Naive thymus-derived CD4-positive, alpha-beta T cell (primary cell): ENCODE results near the gene MRPS11. TPM values are rescaled to one million over a fixed set of nuclear protein-coding genes. Genes with fewer than 3 reads are reported as not detected.

Experiments used
- ATAC-seq: fragments of 150-1000 bp; cut with Tn5 transposase; 2 replicates; pipeline ENCODE4 v1.10.0; 2021; ENCODE audit warnings: mild to moderate bottlenecking, moderate library complexity
- CTCF ChIA-PET: fragments of 350-600 bp; sonication (Branson Sonifier 250); formaldehyde crosslinking; loops from one replicate; lab custom pipeline; 2021; ENCODE audit warnings: antibody characterized with exemption; lab: Charles Lee
- POLR2A ChIA-PET: fragments of 350-600 bp; sonication (Branson Sonifier 250); formaldehyde crosslinking; loops from one replicate; lab custom pipeline; 2021; ENCODE audit warnings: antibody characterized with exemption, inconsistent platforms; lab: Charles Lee
- DNase-seq, 9 donors: peaks; one replicate each; pipeline versions ENCODE4 v3.0.0 to v3.0.0-alpha.2; 2020 to 2022; ENCODE audit warnings: mixed read lengths in 1 of 9
- H3K27ac ChIP-seq: one replicate; pipeline ENCODE4 v1.7.0; 2013; ENCODE audit warnings: mild to moderate bottlenecking, low read depth, low read length, moderate library complexity
- H3K27me3 ChIP-seq, 2 donors: one replicate each; pipeline ENCODE4 v1.7.0; 2013; ENCODE audit warnings: low read length in 2 of 2, mild to moderate bottlenecking in 2 of 2, moderate library complexity in 2 of 2; ENCODE audit not compliant: control insufficient read depth in 2 of 2, insufficient read depth in 2 of 2
- H3K36me3 ChIP-seq, 3 experiments: 1 replicate in 2 of 3; 2 replicates in 1 of 3; pipeline ENCODE4 v1.7.0; 2013; ENCODE audit warnings: low read length in 3 of 3, mild to moderate bottlenecking in 3 of 3, moderate library complexity in 1 of 3; ENCODE audit not compliant: insufficient read depth in 3 of 3, control insufficient read depth in 2 of 3
- H3K4me1 ChIP-seq, 2 donors: one replicate each; pipeline ENCODE4 v1.7.0; 2013; ENCODE audit warnings: low read length in 2 of 2, mild to moderate bottlenecking in 2 of 2, moderate library complexity in 1 of 2; ENCODE audit not compliant: control insufficient read depth in 2 of 2, insufficient read depth in 2 of 2
- H3K4me3 ChIP-seq: 2 replicates; pipeline ENCODE4 v1.7.0; 2013; ENCODE audit warnings: mild to moderate bottlenecking, low read length
- H3K9me3 ChIP-seq, 3 experiments: 1 replicate in 2 of 3; 2 replicates in 1 of 3; pipeline ENCODE4 v1.7.0; 2013; ENCODE audit warnings: low read length in 3 of 3; ENCODE audit not compliant: control insufficient read depth in 2 of 3
- H3K27ac Mint-ChIP-seq, 9 donors: one replicate each; pipeline ENCODE4 v1.8.0; 2020 to 2022; ENCODE audit warnings: mixed read lengths in 9 of 9, mild to moderate bottlenecking in 8 of 9, moderate library complexity in 5 of 9, inconsistent platforms in 2 of 9
- H3K27me3 Mint-ChIP-seq, 5 donors: one replicate each; pipeline ENCODE4 v1.8.0; 2021 to 2022; ENCODE audit warnings: mixed read lengths in 5 of 5, mild to moderate bottlenecking in 1 of 5
- H3K36me3 Mint-ChIP-seq, 5 donors: one replicate each; pipeline ENCODE4 v1.8.0; 2020 to 2022; ENCODE audit warnings: mixed read lengths in 5 of 5, mild to moderate bottlenecking in 3 of 5, inconsistent platforms in 1 of 5
- H3K4me1 Mint-ChIP-seq, 7 donors: one replicate each; pipeline ENCODE4 v1.8.0; 2020 to 2022; ENCODE audit warnings: mixed read lengths in 7 of 7, mild to moderate bottlenecking in 3 of 7, inconsistent platforms in 1 of 7
- H3K4me3 Mint-ChIP-seq, 10 donors: one replicate each; pipeline ENCODE4 v1.8.0; 2020 to 2022; ENCODE audit warnings: mild to moderate bottlenecking in 10 of 10, mixed read lengths in 10 of 10, moderate library complexity in 6 of 10, inconsistent platforms in 2 of 10
- H3K9me3 Mint-ChIP-seq, 11 donors: one replicate each; pipeline ENCODE4 v1.8.0; 2020 to 2022; ENCODE audit warnings: mixed read lengths in 11 of 11, mild to moderate bottlenecking in 4 of 11, inconsistent platforms in 1 of 11, moderate library complexity in 1 of 11
- intact Hi-C, 2 donors: fragments of 100-400 bp; cut with micrococcal nuclease; formaldehyde crosslinking; loops; one replicate each; pipeline ENCODE4 v1.15.1; 2023
- polyA plus RNA-seq, 2 donors: library from polyadenylated mRNA; unstranded; fragments of 300-500 nt; fragmentation: Illumina TruSeq; gene quantifications; one replicate each; pipeline ENCODE4 v1.2.3, GENCODE V29; 2021
- total RNA-seq, 6 experiments: library from RNA in 5 of 6; stranded (reverse) in 5 of 6; gene quantifications; 1 replicate in 5 of 6; 2 replicates in 1 of 6; pipeline ENCODE4 v1.2.3 and lab custom pipeline; 2021 to 2026

Gene MRPS11
- total and polyA plus RNA-seq, 7 experiments from 2014 or later: 12.8 to 77.6 (median 28.3) TPM

DNA sequence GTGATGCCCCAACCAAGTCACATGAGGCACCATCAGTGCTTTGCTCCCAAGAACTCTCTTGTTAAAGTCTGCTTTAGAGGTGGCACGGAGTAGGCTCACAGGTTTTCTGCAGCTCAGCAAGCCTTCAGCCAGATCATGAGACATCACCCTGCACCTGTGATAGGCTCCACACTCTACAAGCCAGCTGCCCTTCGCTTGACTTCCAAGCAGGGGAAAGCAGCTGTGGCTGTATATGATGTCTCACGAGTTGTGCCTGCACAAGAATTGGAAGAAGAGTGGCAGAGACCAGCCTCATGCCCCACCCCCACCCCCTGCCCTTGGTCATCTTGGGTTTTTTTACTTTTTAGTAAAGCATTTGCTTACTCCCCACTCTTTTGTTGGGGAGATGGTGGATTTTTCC, 22.5 kb downstream of the MRPS11 start:
- H3K36me3 Mint-ChIP-seq: peaks cover 0 to 9% (median 0%) of the 10 kb centered on the region in 5 donors
- Histone ChIP-seq H3K27ac (no peak overlapping the region), H3K9me3 (no peaks in the 10 kb centered on the region), H3K27me3 (no peaks in the 10 kb centered on the region), H3K4me1 (no peaks in the 10 kb centered on the region), H3K36me3 (peaks cover 0 to 4% (median 0%) of the 10 kb centered on the region in 3 experiments), H3K4me3 (no peak overlapping the region)
- DNase-seq: no peak
- ChIA-PET POLR2A (no interaction called here), CTCF (no interaction called here)
- H3K4me1 Mint-ChIP-seq: peaks cover 0 to 6% (median 0%) of the 10 kb centered on the region in 7 donors
- H3K9me3 Mint-ChIP-seq: no peaks in the 10 kb centered on the region
- H3K4me3 Mint-ChIP-seq: no peak overlapping the region
- no peaks in the 10 kb centered on the region for H3K27me3 Mint-ChIP-seq
- no peak for ATAC-seq
- H3K27ac Mint-ChIP-seq: no peak overlapping the region
- intact Hi-C loops: no loop called here

- CTCF ChIA-PET: no interaction called here
Observed at GRCh38 chr15:88491158-88491557, 23.6 kb downstream of the MRPS11 start.

DNA sequence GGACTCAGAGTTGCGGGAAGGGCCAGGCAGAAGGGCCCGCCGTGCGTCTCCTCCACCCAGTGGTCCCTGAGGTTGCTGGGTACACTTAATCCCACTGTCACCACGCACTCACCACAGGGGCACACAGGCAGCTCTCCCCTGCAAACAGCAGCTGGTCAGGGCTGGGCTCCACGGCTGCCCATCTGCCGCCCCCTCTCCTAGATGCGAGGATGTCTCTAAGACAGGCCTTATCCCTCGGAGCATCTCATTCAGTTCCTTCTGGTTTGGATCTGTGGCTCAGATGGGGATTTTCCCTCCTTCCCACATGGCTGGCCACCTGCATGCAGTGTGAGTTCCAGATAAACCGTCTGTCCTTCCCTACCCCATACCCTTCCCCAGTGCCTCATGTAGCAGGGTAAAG, 26.3 kb downstream of the MRPS11 start:
- Mint-ChIP-seq H3K27ac (no peak overlapping the region), H3K4me3 (no peak overlapping the region), H3K27me3 (no peaks in the 10 kb centered on the region), H3K9me3 (no peaks in the 10 kb centered on the region), H3K36me3 (peaks cover 0 to 20% (median 3%) of the 10 kb centered on the region in 5 donors), H3K4me1 (peaks cover 0 to 6% (median 0%) of the 10 kb centered on the region in 7 donors)
- ATAC-seq (no peak), DNase-seq (no peak)
- Histone ChIP-seq H3K4me3 (no peak overlapping the region), H3K4me1 (no peaks in the 10 kb centered on the region), H3K27ac (no peak overlapping the region), H3K9me3 (no peaks in the 10 kb centered on the region), H3K27me3 (no peaks in the 10 kb centered on the region), H3K36me3 (peaks cover 0 to 14% (median 0%) of the 10 kb centered on the region in 3 experiments)
- POLR2A ChIA-PET: interaction anchor here (0.6 kb wide), 1 partner anchor 132 kb away, joined by 3 read pairs; no protein-coding TSS in a partner anchor
- intact Hi-C loops: no loop called here
- CTCF ChIA-PET: no interaction called here

More at GRCh38 chr15:88491158-88491557, 23.6 kb downstream of the MRPS11 start:
- ATAC-seq (no peak), DNase-seq (no peak)
- H3K27ac Mint-ChIP-seq: no peak overlapping the region
- peaks cover 0 to 6% (median 0%) of the 10 kb centered on the region in 7 donors for H3K4me1 Mint-ChIP-seq
- H3K36me3 Mint-ChIP-seq: peaks cover 0 to 10% (median 0%) of the 10 kb centered on the region in 5 donors
- intact Hi-C loops: no loop called here
- POLR2A ChIA-PET: no interaction called here
- no peaks in the 10 kb centered on the region for H3K4me1 ChIP-seq
- H3K4me3 ChIP-seq: no peak overlapping the region
- H3K36me3 ChIP-seq: peaks cover 0 to 6% (median 0%) of the 10 kb centered on the region in 3 experiments
- H3K27me3 ChIP-seq: no peaks in the 10 kb centered on the region
- no peaks in the 10 kb centered on the region for H3K9me3 ChIP-seq
- H3K9me3 Mint-ChIP-seq: no peaks in the 10 kb centered on the region
- no peaks in the 10 kb centered on the region for H3K27me3 Mint-ChIP-seq
- no peak overlapping the region for H3K4me3 Mint-ChIP-seq
- no peak overlapping the region for H3K27ac ChIP-seq

DNA sequence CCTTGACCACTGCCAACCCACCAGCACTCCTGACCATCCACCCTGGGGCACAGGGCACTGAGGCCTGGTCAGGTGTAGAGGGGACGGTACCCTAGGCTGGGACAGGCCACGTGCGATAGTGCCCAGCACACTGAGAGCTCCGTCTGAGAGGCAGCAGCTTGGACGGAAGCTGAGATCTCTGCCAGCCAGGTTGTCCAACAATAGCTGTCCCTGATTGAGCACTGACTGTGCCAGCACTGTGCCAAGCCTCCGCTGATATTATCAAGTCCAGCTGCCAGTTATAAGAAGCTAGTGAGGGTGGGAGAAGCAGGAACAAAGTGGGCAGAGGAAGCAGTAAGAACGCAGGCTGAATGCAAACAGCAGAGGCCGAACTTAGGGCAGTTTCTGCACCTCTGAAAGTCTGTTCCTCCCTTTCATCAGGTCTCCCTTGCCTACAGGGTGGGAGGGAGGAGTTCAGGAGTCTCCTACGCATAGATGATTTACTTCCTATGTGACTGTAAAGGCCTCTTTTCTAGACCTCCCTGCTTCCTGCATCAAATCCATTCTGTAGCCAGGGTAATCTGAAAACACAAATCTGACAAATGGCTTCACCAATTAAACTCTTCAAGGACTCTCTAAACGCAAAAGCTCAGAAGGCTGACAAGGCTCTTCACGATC, 29.7 kb downstream of the MRPS11 start:
- H3K4me1 ChIP-seq: no peaks in the 10 kb centered on the region
- Mint-ChIP-seq H3K27ac (no peak overlapping the region), H3K4me1 (no peaks in the 10 kb centered on the region), H3K27me3 (no peaks in the 10 kb centered on the region), H3K4me3 (no peak overlapping the region), H3K36me3 (peaks cover 0 to 25% (median 3%) of the 10 kb centered on the region in 5 donors), H3K9me3 (no peaks in the 10 kb centered on the region)
- ATAC-seq (no peak), DNase-seq (no peak)
- intact Hi-C loops: no loop called here
- no peak overlapping the region for H3K27ac ChIP-seq
- no peaks in the 10 kb centered on the region for H3K27me3 ChIP-seq
- H3K9me3 ChIP-seq: no peaks in the 10 kb centered on the region
- ChIA-PET CTCF (no interaction called here), POLR2A (no interaction called here)
- peaks cover 0 to 14% (median 0%) of the 10 kb centered on the region in 3 experiments for H3K36me3 ChIP-seq
- H3K4me3 ChIP-seq: no peak overlapping the region

DNA sequence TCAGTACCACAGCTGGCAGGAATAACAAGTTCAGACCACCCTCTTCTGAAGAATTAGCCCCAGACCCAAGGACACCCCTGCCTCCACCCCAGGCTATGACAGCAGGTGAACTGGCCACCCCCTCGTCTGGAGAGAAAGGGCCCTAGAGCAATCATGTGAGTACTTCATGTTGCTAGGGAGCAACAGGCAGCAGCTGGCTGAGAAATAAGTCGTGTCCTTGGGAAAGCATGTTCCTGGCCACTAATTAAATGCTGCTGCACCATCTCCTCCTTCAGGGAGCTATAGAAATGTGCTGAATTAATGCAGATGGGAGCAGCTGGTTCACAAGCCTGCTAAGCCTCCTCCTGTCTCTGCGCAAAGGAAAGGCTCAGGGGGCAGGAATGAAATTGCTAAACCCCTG, 31.5 kb downstream of the MRPS11 start:
- H3K27me3 Mint-ChIP-seq: no peaks in the 10 kb centered on the region
- H3K27ac Mint-ChIP-seq: no peak overlapping the region
- ChIA-PET POLR2A (no interaction called here), CTCF (no interaction called here)
- peaks cover 0 to 18% (median 0%) of the 10 kb centered on the region in 3 experiments for H3K36me3 ChIP-seq
- H3K27me3 ChIP-seq: no peaks in the 10 kb centered on the region
- intact Hi-C loops: no loop called here
- DNase-seq (no peak), ATAC-seq (no peak)
- no peaks in the 10 kb centered on the region for H3K4me1 Mint-ChIP-seq
- no peak overlapping the region for H3K27ac ChIP-seq
- H3K4me3 ChIP-seq: no peak overlapping the region
- no peaks in the 10 kb centered on the region for H3K4me1 ChIP-seq
- H3K9me3 Mint-ChIP-seq: no peaks in the 10 kb centered on the region
- H3K36me3 Mint-ChIP-seq: peaks cover 0 to 24% (median 6%) of the 10 kb centered on the region in 5 donors
- H3K4me3 Mint-ChIP-seq: no peak overlapping the region
- H3K9me3 ChIP-seq: no peaks in the 10 kb centered on the region

GRCh38 chr15:88504445-88504844, 36.9 kb downstream of the MRPS11 start:
- ATAC-seq: no peak
- H3K27ac ChIP-seq: no peak overlapping the region
- Mint-ChIP-seq H3K27ac (no peak overlapping the region), H3K4me3 (no peak overlapping the region), H3K27me3 (no peaks in the 10 kb centered on the region), H3K9me3 (no peaks in the 10 kb centered on the region), H3K4me1 (no peaks in the 10 kb centered on the region), H3K36me3 (peaks cover 0 to 56% (median 19%) of the 10 kb centered on the region in 5 donors)
- POLR2A ChIA-PET: no interaction called here
- H3K4me3 ChIP-seq: no peak overlapping the region
- H3K36me3 ChIP-seq: peaks cover 0 to 29% (median 0%) of the 10 kb centered on the region in 3 experiments
- CTCF ChIA-PET: no interaction called here
- no peak for DNase-seq
- no peaks in the 10 kb centered on the region for H3K9me3 ChIP-seq
- intact Hi-C loops: loop anchor here in 1 of 2 donors (10.0 kb wide), 1 partner anchor 60 kb away; no protein-coding TSS in a partner anchor
- no peaks in the 10 kb centered on the region for H3K27me3 ChIP-seq
- no peaks in the 10 kb centered on the region for H3K4me1 ChIP-seq

DNA sequence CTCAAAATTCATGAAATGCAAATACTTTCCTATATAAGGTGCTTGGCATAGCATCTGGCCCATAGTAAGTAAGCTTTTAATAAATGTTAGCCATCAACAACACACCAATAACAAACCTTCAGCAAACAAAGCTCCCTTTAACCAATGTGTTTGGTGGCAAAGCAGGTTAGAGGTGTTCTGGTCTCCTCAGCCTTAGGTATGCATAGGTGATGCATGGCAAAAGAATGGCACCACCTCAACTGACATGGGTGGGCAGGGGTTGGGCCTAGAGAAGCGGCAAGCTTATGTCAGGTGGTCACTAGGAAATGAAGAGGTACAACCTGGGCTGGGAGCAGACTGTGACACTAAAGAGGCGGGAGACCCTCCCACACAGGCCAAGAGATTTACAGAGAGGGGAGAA, 38.2 kb downstream of the MRPS11 start:
- H3K27ac Mint-ChIP-seq: no peak overlapping the region
- ATAC-seq (no peak), DNase-seq (no peak)
- intact Hi-C loops: loop anchor here in 1 of 2 donors (10.0 kb wide), 1 partner anchor 59 kb away; no protein-coding TSS in a partner anchor
- H3K27me3 Mint-ChIP-seq: no peaks in the 10 kb centered on the region
- H3K9me3 Mint-ChIP-seq: no peaks in the 10 kb centered on the region
- ChIA-PET CTCF (no interaction called here), POLR2A (no interaction called here)
- H3K27ac ChIP-seq: no peak overlapping the region
- H3K4me3 Mint-ChIP-seq: no peak overlapping the region
- no peak overlapping the region for H3K4me3 ChIP-seq
- H3K36me3 ChIP-seq: peaks cover 0 to 42% (median 0%) of the 10 kb centered on the region in 3 experiments
- no peaks in the 10 kb centered on the region for H3K9me3 ChIP-seq
- H3K27me3 ChIP-seq: no peaks in the 10 kb centered on the region
- peaks cover 2 to 66% (median 27%) of the 10 kb centered on the region in 5 donors for H3K36me3 Mint-ChIP-seq
- H3K4me1 Mint-ChIP-seq: no peaks in the 10 kb centered on the region
- H3K4me1 ChIP-seq: no peaks in the 10 kb centered on the region
